ENCODE data around the gene CNGB1. TPM values are rescaled to one million over a fixed set of nuclear protein-coding genes. Genes with fewer than 3 reads are reported as not detected.

Gene CNGB1
- total RNA-seq, 4 donors from 2014 or later: not detected

DNA sequence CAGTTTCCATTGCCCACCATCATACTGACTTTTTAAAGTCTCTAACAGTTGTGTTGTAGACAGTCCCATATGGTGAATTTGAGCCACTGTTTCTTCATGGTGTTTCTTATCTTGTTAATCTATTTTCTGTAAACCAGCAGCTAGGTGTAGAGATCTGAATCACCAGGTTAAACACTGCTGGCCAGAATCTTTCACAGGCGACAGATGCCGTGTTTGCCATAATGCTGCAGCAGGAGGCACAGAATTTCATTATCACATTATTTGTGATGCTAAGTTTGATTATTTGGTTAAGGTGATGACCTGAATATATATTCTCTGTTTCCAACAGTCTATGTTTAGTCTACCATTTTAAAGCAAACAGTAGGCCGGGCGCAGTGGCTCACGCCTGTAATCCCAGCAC is 11.5 kb upstream of the CNGB1 start:
- TF ChIP-seq, protein P1, sequence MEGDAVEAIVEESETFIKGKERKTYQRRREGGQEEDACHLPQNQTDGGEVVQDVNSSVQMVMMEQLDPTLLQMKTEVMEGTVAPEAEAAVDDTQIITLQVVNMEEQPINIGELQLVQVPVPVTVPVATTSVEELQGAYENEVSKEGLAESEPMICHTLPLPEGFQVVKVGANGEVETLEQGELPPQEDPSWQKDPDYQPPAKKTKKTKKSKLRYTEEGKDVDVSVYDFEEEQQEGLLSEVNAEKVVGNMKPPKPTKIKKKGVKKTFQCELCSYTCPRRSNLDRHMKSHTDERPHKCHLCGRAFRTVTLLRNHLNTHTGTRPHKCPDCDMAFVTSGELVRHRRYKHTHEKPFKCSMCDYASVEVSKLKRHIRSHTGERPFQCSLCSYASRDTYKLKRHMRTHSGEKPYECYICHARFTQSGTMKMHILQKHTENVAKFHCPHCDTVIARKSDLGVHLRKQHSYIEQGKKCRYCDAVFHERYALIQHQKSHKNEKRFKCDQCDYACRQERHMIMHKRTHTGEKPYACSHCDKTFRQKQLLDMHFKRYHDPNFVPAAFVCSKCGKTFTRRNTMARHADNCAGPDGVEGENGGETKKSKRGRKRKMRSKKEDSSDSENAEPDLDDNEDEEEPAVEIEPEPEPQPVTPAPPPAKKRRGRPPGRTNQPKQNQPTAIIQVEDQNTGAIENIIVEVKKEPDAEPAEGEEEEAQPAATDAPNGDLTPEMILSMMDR (IDR thresholded peaks at IDR 0.05; ENCODE audit: low read depth): no peak

DNA sequence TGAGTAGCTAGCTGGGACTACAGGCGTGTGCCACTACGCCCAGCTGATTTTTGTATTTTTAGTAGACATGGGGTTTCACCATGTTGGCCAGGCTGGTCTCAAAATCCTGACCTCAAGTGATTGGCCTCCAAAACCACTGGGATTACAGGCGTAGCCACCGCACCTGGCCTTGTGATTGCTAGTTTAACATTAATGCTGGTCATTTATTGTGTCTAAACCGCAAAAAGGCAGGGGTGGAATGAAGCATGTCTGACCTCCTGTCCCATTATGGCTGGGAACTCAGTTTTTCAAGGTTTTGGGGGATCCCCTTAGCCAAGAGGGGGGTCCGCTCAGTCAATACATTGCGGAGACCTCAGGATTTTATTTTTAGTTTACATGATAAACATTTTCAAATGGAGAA is 10.7 kb upstream of the CNGB1 start:
- TF ChIP-seq, protein P1 (IDR thresholded peaks at IDR 0.05; ENCODE audit: low read depth): no peak

DNA sequence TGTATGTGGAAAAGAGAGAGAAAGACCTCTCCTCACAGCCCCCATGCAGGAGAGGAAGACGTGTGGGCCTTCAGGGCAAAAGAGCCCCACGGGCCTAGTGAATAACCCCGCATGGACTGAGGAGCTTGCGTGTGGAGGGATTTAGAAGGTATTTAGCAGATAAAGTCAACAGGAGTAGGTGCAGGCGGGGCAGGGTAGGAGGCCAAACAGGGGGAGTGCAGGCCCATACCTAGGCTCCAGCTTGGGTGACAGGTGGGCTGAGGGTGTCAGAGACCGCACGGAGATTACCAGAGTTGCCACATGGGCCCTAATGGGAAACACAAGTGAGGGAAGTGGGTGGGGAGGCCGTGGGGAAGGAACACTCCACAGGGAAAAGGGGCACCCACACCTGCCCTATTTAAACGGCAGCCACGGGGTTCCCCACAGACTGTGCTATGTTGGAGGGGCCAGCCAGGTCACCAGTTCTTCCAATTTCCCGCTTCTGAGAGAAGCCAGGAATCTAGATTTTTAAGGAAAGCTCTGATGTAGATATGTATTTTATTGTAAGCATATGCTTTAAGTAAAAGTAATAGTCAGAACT is 8.2 kb upstream of the CNGB1 start:
- TF ChIP-seq, protein P1 (IDR thresholded peaks at IDR 0.05; ENCODE audit: low read depth): no peak

DNA sequence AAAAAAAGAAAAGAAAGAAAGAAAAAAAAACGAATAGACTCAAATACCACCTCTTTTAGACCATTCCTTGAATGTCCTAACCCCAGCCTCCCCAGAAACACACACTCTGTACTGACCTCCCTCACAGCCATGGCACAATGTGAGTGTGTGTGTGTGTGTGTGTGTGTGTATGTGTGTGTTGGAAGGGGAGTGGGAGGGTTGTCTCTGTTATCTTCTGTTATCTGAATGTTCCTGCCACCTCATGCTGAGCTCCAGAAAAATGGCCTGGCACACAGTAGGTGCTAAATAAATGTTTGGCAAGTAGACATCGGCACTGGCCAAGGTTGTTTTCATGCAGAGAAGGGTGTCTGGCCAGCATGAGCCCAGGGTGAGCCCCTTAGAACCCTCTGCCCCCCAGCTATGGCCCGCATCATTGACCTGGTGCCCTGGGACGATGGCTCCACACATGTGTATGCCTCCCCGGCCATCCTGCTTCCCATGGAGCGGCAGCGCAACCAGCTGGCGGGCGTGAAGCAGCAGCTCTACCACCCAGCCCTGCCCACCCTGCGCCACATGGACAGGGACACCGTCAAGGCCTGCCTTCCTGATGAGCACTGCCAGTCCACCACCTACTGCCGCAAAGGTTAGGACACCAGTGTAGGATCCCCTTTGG is 6.6 kb upstream of the CNGB1 start:
- TF ChIP-seq, protein P1 (IDR thresholded peaks at IDR 0.05; ENCODE audit: low read depth): no peak

DNA sequence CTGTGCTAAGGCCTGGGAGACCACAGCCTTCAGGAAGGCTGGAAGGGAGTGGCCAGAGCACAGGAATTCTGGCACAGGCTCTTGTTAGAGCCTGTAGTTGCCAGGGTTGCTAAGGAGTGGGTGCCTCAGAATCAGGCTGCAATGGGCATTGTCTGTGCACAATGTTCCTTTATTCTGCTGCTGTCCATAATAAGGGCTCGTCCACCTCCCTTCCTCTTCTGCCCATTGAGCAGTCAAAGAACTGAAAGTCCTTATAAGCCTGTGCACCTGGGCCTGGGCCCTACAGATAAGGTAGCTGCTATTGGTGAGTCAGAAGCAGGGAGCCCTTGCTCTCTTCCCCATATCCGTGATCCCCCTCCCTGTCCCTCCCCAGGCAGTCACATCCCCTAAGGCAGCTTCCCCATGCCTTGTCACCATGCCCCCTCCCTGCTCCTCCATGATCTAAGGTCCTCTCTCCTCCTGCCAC is 5.4 kb upstream of the CNGB1 start:
- TF ChIP-seq, protein P1 (IDR thresholded peaks at IDR 0.05; ENCODE audit: low read depth): no peak

DNA sequence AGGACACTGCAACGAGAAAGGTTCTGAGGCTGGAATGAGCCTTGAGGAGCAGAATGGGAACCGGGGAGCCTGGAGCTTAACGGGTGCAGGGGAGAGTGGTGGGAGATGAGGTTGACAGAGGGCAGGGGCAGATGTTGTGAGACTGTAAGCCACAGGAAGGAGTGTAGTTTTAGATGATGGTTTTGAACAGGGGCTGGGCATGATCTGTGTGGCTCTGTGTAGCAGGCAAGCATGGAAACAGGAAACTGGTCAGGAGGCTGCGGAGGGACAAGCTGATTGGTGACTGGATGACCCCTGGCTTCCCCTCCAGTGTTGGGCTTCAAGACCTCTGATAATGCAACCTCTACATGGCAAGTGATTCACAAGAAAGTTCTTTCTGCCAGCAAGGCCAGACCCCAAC is 1.4 kb upstream of the CNGB1 start:
- TF ChIP-seq, protein P1 (IDR thresholded peaks at IDR 0.05; ENCODE audit: low read depth): no peak

DNA sequence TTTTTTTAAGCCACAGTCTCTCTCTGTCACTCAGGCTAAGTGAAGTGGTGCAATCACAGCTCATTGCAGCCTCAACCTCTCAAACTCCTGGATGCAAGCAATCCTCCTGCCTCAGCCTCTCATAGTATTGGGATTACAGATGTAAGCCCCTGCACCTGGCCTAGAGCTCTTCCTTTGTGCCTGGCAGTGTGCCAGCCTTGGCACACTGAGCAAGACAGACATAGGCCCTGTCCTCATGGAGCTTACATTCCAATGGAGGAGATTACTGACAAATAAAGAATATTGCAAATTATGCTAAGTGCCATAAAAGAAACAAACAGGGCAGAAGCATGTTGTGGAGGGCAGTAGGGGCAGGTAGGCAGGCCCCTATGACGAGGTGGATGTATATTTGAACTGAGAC is 920 bp upstream of the CNGB1 start:
- TF ChIP-seq, protein P1 (IDR thresholded peaks at IDR 0.05; ENCODE audit: low read depth): no peak
